GM19463 (cell line): ENCODE data around the gene PLXNA2.

Experiments
- ATAC-seq: cut with Tn5 transposase; IDR thresholded peaks from one replicate; pipeline ENCODE4 v1.9.1; 2021; ENCODE audit warnings: mild to moderate bottlenecking, moderate library complexity; ENCODE audit not compliant: unreplicated experiment

PLXNA2 gene

GRCh38 chr1:207985996-207986395, 258.2 kb downstream of the PLXNA2 start:
- ATAC-seq, result no peak

- ATAC-seq, result no peak
Measured at GRCh38 chr1:207984831-207985572, 259.2 kb downstream of the PLXNA2 start.

GRCh38 chr1:207983044-207983635, 261.0 kb downstream of the PLXNA2 start:
- no peak for ATAC-seq

- ATAC-seq, result no peak
Measured at GRCh38 chr1:207981976-207982375, 262.2 kb downstream of the PLXNA2 start.

- ATAC-seq, result no peak
Measured at GRCh38 chr1:207978441-207978840, 265.7 kb downstream of the PLXNA2 start.

- no peak for ATAC-seq
Measured at GRCh38 chr1:207977876-207978275, 266.3 kb downstream of the PLXNA2 start.

GRCh38 chr1:207973898-207974568, 270.2 kb downstream of the PLXNA2 start:
- ATAC-seq, result no peak

- no peak for ATAC-seq
Measured at GRCh38 chr1:207972337-207972736, 271.8 kb downstream of the PLXNA2 start.
